ENCODE data around the gene TAMALIN.
A peak's percentile ranks its signal among the peaks of the same experiment; 100 is the strongest.

Gene TAMALIN

DNA sequence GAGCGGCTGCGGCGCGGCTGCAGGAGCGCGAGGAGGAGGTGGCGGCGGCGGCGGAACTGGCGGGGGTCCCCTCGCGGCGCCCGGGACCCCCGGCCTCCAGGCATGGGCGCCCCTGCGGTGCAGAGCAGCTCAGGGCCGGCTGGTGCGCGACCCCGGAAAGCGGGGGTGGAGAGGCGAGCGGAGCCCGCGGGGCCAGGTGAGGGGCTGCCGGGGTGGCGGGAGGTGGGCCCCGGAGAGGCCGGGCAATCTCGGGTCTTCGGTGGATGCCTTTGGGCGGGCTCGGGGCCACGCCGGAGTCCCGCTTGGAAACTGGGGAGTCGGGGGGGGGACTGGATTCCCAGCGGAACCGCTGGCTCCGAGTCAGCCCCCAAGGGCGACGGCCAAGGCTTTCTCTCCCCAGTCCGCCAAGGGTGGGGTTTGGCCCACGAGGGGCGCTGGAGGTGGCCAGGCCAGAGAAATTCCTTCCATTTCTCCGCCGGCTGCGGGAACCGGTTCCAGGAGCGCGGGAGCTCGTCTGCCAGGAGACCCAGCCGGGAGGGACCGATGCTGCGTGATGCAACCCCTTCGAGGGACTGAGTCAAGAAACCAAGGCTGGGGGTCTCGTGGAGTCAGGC, 30.6 kb downstream of the TAMALIN start:
- DNase-seq, result no peak

DNA sequence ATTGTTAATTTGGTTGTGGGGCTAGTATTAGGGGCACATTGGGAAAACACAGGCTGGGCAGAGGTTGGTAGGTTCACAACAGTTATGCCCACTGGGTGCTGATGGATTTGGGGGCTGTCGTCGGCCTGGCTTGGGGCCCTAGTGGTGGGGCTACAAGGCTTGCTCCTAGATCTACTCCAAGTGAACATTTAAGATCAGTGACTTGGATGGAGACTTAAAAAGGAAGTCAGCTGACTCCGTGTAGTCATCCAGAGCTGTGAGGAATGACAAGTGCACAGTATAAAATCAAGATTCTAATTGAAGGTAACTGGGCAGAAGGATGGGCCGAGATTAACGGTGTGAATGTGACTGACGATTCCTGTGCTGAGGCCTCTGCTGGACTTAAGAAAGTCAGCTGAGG, 31.7 kb downstream of the TAMALIN start:
- no peak for DNase-seq

- DNase-seq, result no peak
These were observed 34.3 kb downstream of the TAMALIN start for GRCh38 chr12:52041035-52041434.

DNA sequence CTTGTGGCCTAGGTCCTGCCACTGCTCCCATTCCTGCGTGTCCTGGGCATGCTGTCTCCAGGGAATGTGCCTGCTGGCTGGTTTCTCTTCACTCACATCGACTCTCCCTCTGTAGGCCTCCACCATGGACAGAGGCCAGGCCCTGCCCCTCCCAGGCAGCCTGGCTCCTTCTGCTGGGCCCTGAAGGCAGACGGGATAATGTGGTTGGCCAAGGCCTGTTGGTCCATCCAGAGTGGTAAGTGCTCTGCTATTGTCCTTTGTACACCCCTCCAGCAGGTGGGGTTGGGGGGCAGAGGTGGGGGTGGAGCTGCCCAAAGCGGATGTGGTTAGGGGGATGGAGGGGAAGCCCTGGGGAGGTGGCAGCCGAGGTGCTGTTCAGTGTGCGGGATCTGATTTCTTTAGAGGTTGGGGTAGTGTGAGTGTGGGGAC, 35.0 kb downstream of the TAMALIN start:
- DNase-seq, result peak; percentile 80

- no peak for DNase-seq
These were observed 36.1 kb downstream of the TAMALIN start for GRCh38 chr12:52042706-52043385.

- no peak for DNase-seq
These were observed 36.9 kb downstream of the TAMALIN start for GRCh38 chr12:52043386-52044212.

DNA sequence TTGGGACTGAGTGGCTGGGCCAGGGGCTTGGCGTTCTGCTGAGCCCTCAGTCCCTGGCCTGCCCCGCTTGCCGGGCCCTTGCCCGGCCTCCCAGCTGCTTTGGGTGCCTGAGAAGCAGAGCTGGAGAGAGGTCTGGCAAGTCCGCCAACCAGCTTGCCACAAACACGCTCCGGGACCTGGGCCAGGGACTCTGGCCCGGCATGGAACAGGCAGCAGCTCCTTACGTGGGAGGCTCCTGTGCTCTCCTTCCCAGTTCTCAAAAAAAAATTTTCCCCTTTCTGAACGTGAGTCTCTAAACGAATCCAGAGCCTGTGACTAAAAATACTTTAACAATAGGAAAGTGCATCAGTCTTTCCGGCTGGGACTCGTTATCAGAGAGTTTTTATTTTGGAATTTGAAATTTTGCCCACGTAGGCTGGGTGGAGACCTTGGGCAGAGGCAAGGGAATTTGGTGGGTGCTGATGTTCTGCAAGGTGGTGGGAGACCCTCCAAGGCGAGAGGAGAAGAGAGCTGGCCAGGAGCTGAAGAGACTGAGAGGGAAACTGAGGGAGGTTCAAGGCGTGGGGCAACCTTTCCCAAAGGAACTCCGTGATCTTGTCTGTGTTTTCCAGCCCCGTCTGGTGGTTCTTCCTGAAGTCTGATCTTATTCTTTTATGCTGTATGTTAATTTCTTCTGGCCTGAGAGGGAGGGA, 37.7 kb downstream of the TAMALIN start:
- no peak for DNase-seq

DNA sequence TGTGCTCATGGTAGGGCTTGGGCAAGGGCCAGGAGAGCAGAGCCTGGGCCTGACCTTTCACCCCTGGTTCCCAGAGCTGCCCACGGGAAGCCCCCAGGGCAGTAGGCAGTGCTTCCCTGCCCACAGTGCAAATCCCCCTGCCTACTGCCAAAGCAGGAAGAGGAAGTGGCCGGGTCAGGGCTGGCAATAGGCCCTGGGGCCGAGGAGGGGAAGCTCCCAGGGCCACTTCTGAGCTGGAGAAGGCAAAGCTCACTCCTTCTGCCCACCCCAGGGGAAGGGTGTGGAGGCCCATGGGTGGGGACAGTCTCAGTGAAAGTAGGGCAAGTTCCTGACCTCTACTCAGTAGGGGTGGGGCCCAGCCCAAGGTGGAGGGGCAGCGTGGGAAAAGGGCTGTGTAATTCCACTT, 39.1 kb downstream of the TAMALIN start:
- DNase-seq, result peak; percentile 62

DNA sequence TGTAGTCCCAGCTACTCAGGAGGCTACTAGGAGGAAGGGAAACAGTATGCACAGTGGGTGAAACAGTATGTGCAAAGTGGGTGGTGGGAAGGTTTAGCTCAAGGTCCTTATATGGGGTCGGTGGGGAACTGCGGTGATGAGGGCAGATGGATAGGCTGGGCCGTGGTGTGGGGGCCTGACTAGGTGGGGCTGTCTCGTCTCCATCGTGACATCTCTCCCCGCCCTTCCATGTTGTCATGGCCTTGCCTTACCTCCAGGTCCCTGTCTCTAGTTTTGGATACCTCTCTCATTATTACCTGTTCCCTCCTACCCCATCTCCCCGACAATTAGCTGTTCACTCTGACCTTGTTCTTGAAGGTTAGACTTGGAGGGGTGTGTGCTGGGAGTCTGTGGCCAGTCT, 40.1 kb downstream of the TAMALIN start:
- DNase-seq, result no peak

DNA sequence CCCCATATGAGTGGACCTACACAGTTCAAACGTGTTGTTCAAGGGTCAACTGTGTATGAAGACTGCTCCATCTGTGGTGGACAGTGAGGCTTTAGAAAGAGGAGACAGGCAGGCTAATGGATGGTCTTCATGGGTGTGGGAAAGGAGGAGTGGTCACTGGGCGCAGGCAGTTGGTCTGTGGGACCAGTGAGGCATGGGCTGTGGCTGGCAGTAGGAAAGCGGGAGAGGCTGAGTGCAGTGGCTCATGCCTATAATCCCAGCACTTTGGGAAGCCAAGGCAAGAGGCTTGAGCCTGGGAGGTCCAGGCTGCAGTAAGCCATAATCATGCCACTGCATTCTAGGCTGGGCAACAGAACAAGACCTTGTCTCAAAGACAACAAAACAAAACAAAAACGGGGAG, 42.5 kb downstream of the TAMALIN start:
- DNase-seq, result no peak

GRCh38 chr12:52049688-52050087, 42.9 kb downstream of the TAMALIN start:
- no peak for DNase-seq

DNA sequence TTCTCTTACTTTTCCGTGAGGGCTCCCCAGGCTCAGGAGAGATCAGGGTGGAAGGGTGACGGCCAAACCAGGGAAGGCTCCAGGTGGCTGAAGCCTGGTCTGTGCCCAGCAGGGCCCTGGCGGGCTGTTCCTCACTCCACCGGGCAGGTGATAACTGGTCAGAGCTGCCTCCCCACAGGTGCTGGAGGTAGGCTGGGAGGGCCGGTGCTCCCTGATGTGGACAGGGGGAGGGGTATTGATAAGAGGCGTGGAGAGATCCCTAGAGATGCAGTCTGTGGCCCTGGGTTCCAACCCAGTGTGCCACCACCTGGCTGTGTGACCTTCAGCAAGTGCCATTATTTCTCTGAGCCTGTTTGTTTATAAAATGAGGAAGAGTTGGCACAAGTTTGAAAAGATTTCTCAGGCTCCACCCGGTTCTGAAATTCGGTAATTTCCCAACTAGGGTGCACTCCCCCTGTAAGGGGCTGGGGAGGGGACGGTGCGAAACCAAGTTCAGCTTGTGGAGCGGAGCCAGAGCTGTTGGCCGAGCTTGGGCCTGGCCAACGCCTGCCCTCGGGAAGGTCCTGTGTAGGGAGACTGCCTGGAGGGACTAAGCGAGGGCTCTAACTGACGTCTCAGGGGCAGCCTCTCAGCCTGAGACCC, 43.5 kb downstream of the TAMALIN start:
- DNase-seq, result peak; percentile 78

DNA sequence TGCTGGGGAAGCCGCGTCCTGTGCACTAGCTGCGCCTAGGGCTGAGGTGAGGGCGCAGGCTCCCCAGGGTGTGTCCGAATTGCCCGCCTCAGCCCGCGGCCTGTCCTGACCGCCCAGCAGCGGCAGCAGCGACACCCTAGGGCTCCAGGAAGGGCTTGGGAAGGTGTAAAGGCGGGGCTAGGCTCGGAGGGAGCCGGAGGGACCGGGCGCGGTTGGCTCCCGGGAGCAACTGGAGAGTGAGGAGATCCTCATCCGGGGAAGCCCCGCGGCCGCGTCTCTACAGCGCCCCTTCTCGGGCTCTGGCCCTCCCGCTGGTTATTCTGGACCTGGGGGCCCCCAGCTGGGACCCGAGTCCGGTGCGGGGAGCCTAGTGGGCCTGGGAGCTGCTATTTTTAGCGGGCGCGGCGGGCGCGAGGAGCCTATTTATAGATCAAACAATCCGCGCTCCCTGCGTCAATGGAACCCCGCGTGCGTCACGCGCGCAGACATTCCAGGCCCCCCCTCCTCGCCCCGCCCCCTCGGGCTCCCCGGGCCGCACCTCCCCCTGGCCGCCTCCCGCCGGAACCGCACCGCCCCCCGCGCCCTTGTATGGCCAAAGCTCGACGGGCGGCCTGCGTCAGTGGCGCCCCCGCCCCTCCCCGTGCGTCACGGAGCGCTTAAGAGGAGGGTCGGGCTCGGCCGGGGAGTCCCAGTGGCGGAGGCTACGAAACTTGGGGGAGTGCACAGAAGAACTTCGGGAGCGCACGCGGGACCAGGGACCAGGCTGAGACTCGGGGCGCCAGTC, 44.2 kb downstream of the TAMALIN start, which contains the start of gene NR4A1:
Gene NR4A1, plus strand, starts transcription at position 685 of the 784 bp plus-strand sequence. CDS start 2,887 bp downstream, outside the sequence.
- peak; percentile 98 for DNase-seq

- peak; percentile 47 for DNase-seq
These were observed 45.9 kb downstream of the TAMALIN start for GRCh38 chr12:52052468-52053186.

GRCh38 chr12:52053536-52054209, 46.9 kb downstream of the TAMALIN start:
- DNase-seq, result no peak

DNA sequence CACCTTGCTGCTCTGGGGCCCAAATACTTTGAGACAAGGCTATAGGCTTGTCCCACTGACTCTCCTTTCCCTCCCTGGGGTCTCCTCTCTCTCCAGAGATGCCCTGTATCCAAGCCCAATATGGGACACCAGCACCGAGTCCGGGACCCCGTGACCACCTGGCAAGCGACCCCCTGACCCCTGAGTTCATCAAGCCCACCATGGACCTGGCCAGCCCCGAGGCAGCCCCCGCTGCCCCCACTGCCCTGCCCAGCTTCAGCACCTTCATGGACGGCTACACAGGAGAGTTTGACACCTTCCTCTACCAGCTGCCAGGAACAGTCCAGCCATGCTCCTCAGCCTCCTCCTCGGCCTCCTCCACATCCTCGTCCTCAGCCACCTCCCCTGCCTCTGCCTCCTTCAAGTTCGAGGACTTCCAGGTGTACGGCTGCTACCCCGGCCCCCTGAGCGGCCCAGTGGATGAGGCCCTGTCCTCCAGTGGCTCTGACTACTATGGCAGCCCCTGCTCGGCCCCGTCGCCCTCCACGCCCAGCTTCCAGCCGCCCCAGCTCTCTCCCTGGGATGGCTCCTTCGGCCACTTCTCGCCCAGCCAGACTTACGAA, 47.6 kb downstream of the TAMALIN start:
- DNase-seq, result no peak

DNA sequence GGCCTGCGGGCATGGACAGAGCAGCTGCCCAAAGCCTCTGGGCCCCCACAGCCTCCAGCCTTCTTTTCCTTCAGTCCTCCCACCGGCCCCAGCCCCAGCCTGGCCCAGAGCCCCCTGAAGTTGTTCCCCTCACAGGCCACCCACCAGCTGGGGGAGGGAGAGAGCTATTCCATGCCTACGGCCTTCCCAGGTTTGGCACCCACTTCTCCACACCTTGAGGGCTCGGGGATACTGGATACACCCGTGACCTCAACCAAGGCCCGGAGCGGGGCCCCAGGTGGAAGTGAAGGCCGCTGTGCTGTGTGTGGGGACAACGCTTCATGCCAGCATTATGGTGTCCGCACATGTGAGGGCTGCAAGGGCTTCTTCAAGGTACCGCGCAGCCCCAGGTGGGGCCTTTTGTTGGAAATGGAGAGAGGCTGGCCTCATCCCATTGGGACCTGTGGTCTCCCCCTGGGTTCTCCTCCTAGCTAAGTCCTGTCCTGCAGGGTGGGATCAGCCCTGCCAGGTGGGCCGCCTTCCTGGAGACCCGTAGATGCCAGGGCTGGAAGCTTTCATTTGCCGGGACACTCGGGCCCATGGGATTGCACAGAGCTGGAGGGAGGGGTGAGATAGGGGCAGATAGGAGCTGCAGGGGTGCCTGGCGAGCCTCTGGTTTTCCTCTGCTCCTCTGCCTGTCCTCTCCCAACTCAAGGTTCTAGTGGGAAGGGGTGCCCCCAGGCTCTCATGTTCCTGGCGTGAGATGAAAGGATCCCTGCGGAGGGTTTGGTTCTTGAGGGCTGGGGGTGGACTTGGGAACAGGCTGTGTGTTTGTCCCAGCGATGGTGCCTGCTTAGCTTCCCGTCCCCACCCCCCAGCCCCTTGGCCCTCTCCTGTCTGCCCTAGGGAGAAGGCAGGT, 48.3 kb downstream of the TAMALIN start:
- no peak for DNase-seq

DNA sequence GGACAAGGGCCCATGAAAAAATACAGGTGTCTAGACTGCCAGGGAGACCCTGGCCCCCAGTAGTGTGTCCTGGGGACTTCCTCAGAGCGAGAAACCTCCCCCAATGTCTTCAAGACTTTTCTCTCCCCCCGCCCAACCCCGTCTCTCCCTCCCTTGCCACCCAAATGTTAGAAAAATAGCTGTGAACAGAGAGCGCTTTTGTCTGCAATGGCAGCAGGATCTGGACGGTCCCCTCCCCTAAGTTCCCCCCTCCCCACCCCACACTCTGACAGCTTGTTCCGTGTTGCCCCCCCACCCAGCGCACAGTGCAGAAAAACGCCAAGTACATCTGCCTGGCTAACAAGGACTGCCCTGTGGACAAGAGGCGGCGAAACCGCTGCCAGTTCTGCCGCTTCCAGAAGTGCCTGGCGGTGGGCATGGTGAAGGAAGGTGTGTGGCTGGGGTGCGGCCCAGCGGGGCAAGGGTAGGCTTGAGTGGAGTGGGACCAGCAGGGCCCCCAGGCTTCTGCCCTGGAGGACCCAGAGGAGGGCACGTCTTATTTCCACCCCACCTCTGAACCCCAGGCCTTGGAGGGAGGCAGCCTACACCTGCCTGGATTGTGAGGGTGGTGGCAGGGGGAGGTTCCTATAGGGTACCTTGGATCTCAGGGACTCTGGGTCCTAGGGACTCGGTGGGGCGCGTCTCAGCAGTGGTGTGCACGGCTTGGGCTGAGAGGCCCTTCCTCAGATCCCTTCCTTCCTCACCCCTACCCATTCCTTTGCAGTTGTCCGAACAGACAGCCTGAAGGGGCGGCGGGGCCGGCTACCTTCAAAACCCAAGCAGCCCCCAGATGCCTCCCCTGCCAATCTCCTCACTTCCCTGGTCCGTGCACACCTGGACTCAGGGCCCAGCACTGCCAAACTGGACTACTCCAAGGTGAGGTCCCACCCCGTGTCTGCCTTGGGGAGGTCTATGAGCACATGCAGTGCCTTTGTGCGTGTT, 49.3 kb downstream of the TAMALIN start:
- DNase-seq, result peak; percentile 15
